Measurements from ENCODE around the gene THSD4. TPM values are rescaled to one million over a fixed set of nuclear protein-coding genes. Genes with fewer than 3 reads are reported as not detected.

The THSD4 gene
- total and polyA plus RNA-seq, 2 of the 8 experiments (the other 6 are each of a cell fraction or from before 2014, with no cell fraction given): 2.5 to 6.2 TPM

- no peak for TF ChIP-seq CHD7 (IDR thresholded peaks at IDR 0.05; ENCODE audit: insufficient replicate concordance, low read length)
- TF ChIP-seq SP2 (IDR thresholded peaks at IDR 0.05; ENCODE audit: low read length): no peak
Observed at GRCh38 chr15:71634820-71635560, 519.7 kb downstream of the THSD4 start (continued).

Data from H1 (cell line).